HEK293 (cell line): ENCODE data around the gene SNTG2.

ENCODE experiments used
- CTCF ChIA-PET: fragments of 350-600 bp; formaldehyde crosslinking; extraction: SDS; loops from one replicate; lab custom pipeline; 2021; ENCODE audit warnings: antibody characterized with exemption; lab: Yijun Ruan, JAX
- POLR2A ChIA-PET: fragments of 300-600 bp; formaldehyde crosslinking; extraction: SDS; loops from one replicate; lab custom pipeline; 2020; ENCODE audit warnings: antibody characterized with exemption, inconsistent platforms; lab: Yijun Ruan, JAX
- H3K27ac ChIP-seq: fragments of 200-500 bp; sonication (Bioruptor generic); 2 replicates; pipeline ENCODE4 v1.5.1; 2014; ENCODE audit warnings: low read depth, low read length, control low read depth, inconsistent platforms; ENCODE audit errors: extremely low read depth
- H3K36me3 ChIP-seq, 2 experiments: fragments of 200-500 bp in 1 of 2; sonication (Bioruptor generic) in 1 of 2; 1 replicate in 1 of 2; 2 replicates in 1 of 2; pipeline ENCODE4 v1.5.1; 2014 to 2017; ENCODE audit warnings: inconsistent platforms in 2 of 2, low read length in 2 of 2; ENCODE audit not compliant: control insufficient read depth in 2 of 2, insufficient read depth in 1 of 2
- H3K4me1 ChIP-seq: fragments of 200-500 bp; sonication (Bioruptor generic); 2 replicates; pipeline ENCODE4 v1.5.1; 2014; ENCODE audit warnings: mild to moderate bottlenecking, low read length, inconsistent platforms; ENCODE audit not compliant: control insufficient read depth, insufficient read depth
- H3K4me3 ChIP-seq: 2 replicates; pipeline ENCODE4 v1.5.1; 2011; ENCODE audit warnings: low read depth, mild to moderate bottlenecking, control low read depth, low read length, moderate library complexity
- H3K9me3 ChIP-seq: fragments of 200-500 bp; sonication (Bioruptor generic); 2 replicates; pipeline ENCODE4 v1.5.1; 2014; ENCODE audit warnings: low read depth, low read length, inconsistent platforms; ENCODE audit not compliant: control insufficient read depth, insufficient read depth
- FEZF1 ChIP-seq: fragments of 450-650 bp; formaldehyde crosslinking; IDR thresholded peaks from 2 replicates; pipeline ENCODE4 v1.5.1; 2016; ENCODE audit warnings: missing biosample characterization, missing genetic modification characterization
- HOXC10 ChIP-seq: sonication (generic); formaldehyde crosslinking; IDR thresholded peaks from 2 replicates; pipeline ENCODE4 v1.8.1; 2023; ENCODE audit warnings: mild to moderate bottlenecking, missing genetic modification reagents
- MEIS1 ChIP-seq: sonication (generic); formaldehyde crosslinking; IDR thresholded peaks from 2 replicates; pipeline ENCODE4 v1.8.1; 2022; ENCODE audit warnings: missing genetic modification reagents, mild to moderate bottlenecking, borderline replicate concordance
- TCF7L2 ChIP-seq: IDR thresholded peaks from 2 replicates; pipeline ENCODE4 v1.6.1; 2011; ENCODE audit warnings: low read depth, mild to moderate bottlenecking, inconsistent platforms, low read length, moderate library complexity, borderline replicate concordance
- WT1 ChIP-seq: fragments of 450-650 bp; formaldehyde crosslinking; IDR thresholded peaks from 2 replicates; pipeline ENCODE4 v1.5.1; 2016; ENCODE audit warnings: missing biosample characterization, missing genetic modification characterization
- ZFHX2 ChIP-seq: fragments of 450-650 bp; formaldehyde crosslinking; conservative IDR thresholded peaks from 2 replicates; pipeline ENCODE4 v1.5.1; 2016; ENCODE audit warnings: missing biosample characterization, missing genetic modification characterization
- ZNF140 ChIP-seq: fragments of 450-650 bp; formaldehyde crosslinking; IDR thresholded peaks from 2 replicates; pipeline ENCODE4 v1.5.1; 2016; ENCODE audit warnings: missing biosample characterization, missing genetic modification characterization
- ZNF146 ChIP-seq: fragments of 450-650 bp; formaldehyde crosslinking; IDR thresholded peaks from 2 replicates; pipeline ENCODE4 v1.5.1; 2016; ENCODE audit warnings: missing biosample characterization, missing genetic modification characterization
- ZNF239 ChIP-seq: fragments of 450-650 bp; formaldehyde crosslinking; IDR thresholded peaks from 2 replicates; pipeline ENCODE4 v1.5.1; 2016; ENCODE audit warnings: missing biosample characterization, missing genetic modification characterization
- ZNF24 ChIP-seq: fragments of 450-650 bp; formaldehyde crosslinking; IDR thresholded peaks from 2 replicates; pipeline ENCODE4 v1.5.1; 2016; ENCODE audit warnings: missing biosample characterization, missing genetic modification characterization
- ZNF404 ChIP-seq: fragments of 450-650 bp; formaldehyde crosslinking; IDR thresholded peaks from 2 replicates; pipeline ENCODE4 v1.5.1; 2017; ENCODE audit warnings: missing biosample characterization, missing genetic modification characterization
- ZNF416 ChIP-seq: fragments of 450-650 bp; formaldehyde crosslinking; IDR thresholded peaks from 2 replicates; pipeline ENCODE4 v1.5.1; 2016; ENCODE audit warnings: missing biosample characterization, missing genetic modification characterization
- ZNF548 ChIP-seq: fragments of 450-650 bp; formaldehyde crosslinking; IDR thresholded peaks from 2 replicates; pipeline ENCODE4 v1.5.1; 2016; ENCODE audit warnings: missing biosample characterization, missing genetic modification characterization
- ZNF585B ChIP-seq: fragments of 450-650 bp; formaldehyde crosslinking; IDR thresholded peaks from 2 replicates; pipeline ENCODE4 v1.5.1; 2016; ENCODE audit warnings: missing biosample characterization, missing genetic modification characterization
- ZNF610 ChIP-seq: fragments of 450-650 bp; formaldehyde crosslinking; IDR thresholded peaks from 2 replicates; pipeline ENCODE4 v1.5.1; 2016; ENCODE audit warnings: missing biosample characterization, missing genetic modification characterization, borderline replicate concordance
- ZSCAN16 ChIP-seq: fragments of 450-650 bp; formaldehyde crosslinking; IDR thresholded peaks from 2 replicates; pipeline ENCODE4 v1.5.1; 2016; ENCODE audit warnings: missing biosample characterization, missing genetic modification characterization
- TF ChIP-seq, protein P1 (sequence below): fragments of 450-650 bp; formaldehyde crosslinking; IDR thresholded peaks from 2 replicates; pipeline ENCODE4 v1.5.1; 2016; ENCODE audit warnings: missing biosample characterization, missing genetic modification characterization, low read depth
- TF ChIP-seq, protein P2 (sequence below): fragments of 450-650 bp; formaldehyde crosslinking; IDR thresholded peaks from 2 replicates; pipeline ENCODE4 v1.5.1; 2017; ENCODE audit warnings: missing biosample characterization, missing genetic modification characterization
- TF ChIP-seq, protein P3 (sequence below): fragments of 450-650 bp; formaldehyde crosslinking; IDR thresholded peaks from 2 replicates; pipeline ENCODE4 v1.5.1; 2017; ENCODE audit warnings: missing biosample characterization, missing genetic modification characterization
- TF ChIP-seq, protein P4 (sequence below): fragments of 450-650 bp; formaldehyde crosslinking; IDR thresholded peaks from 2 replicates; pipeline ENCODE4 v1.5.0; 2017; ENCODE audit warnings: missing biosample characterization, missing genetic modification characterization, borderline replicate concordance

SNTG2 gene

DNA sequence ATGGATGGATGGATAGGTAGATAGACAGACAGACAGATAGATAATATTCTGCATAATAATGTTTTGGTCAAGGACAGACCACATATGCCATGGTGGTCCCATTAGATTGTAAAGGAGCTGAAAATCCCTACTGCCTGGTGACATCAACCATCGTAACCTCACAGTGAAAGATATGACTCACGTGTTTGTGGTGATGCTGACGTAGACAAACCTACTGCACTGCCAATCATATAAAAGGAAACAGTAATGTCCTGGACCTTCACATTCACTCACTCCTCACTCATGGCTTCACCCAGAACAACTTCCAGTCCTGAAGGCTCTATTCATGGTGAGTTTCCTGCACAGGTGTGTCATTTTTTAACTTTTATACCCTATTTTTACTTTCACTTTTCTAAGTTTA lies 259.7 kb downstream of the SNTG2 start:
- no peak for TF ChIP-seq ZFHX2 (tag by site-specific recombination)
- TF ChIP-seq ZNF416: no peak
- no peak for TF ChIP-seq ZNF585B (tag by site-specific recombination)
- TF ChIP-seq MEIS1 (CRISPR knock-in tag): no peak
- TF ChIP-seq HOXC10 (CRISPR knock-in tag): no peak
- TF ChIP-seq ZNF146 (tag by site-specific recombination): no peak
- TF ChIP-seq, protein P1, sequence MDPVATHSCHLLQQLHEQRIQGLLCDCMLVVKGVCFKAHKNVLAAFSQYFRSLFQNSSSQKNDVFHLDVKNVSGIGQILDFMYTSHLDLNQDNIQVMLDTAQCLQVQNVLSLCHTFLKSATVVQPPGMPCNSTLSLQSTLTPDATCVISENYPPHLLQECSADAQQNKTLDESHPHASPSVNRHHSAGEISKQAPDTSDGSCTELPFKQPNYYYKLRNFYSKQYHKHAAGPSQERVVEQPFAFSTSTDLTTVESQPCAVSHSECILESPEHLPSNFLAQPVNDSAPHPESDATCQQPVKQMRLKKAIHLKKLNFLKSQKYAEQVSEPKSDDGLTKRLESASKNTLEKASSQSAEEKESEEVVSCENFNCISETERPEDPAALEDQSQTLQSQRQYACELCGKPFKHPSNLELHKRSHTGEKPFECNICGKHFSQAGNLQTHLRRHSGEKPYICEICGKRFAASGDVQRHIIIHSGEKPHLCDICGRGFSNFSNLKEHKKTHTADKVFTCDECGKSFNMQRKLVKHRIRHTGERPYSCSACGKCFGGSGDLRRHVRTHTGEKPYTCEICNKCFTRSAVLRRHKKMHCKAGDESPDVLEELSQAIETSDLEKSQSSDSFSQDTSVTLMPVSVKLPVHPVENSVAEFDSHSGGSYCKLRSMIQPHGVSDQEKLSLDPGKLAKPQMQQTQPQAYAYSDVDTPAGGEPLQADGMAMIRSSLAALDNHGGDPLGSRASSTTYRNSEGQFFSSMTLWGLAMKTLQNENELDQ (tag by site-specific recombination): no peak
- no peak for TF ChIP-seq ZNF404 (tag by site-specific recombination)
- TF ChIP-seq, protein P2, sequence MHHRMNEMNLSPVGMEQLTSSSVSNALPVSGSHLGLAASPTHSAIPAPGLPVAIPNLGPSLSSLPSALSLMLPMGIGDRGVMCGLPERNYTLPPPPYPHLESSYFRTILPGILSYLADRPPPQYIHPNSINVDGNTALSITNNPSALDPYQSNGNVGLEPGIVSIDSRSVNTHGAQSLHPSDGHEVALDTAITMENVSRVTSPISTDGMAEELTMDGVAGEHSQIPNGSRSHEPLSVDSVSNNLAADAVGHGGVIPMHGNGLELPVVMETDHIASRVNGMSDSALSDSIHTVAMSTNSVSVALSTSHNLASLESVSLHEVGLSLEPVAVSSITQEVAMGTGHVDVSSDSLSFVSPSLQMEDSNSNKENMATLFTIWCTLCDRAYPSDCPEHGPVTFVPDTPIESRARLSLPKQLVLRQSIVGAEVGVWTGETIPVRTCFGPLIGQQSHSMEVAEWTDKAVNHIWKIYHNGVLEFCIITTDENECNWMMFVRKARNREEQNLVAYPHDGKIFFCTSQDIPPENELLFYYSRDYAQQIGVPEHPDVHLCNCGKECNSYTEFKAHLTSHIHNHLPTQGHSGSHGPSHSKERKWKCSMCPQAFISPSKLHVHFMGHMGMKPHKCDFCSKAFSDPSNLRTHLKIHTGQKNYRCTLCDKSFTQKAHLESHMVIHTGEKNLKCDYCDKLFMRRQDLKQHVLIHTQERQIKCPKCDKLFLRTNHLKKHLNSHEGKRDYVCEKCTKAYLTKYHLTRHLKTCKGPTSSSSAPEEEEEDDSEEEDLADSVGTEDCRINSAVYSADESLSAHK (tag by site-specific recombination): no peak
- TF ChIP-seq, protein P3, sequence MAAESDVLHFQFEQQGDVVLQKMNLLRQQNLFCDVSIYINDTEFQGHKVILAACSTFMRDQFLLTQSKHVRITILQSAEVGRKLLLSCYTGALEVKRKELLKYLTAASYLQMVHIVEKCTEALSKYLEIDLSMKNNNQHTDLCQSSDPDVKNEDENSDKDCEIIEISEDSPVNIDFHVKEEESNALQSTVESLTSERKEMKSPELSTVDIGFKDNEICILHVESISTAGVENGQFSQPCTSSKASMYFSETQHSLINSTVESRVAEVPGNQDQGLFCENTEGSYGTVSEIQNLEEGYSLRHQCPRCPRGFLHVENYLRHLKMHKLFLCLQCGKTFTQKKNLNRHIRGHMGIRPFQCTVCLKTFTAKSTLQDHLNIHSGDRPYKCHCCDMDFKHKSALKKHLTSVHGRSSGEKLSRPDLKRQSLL (tag by site-specific recombination): no peak
- no peak for TF ChIP-seq ZNF548 (tag by site-specific recombination)
- no peak for TF ChIP-seq ZNF610 (tag by site-specific recombination)
- TF ChIP-seq ZSCAN16 (tag by site-specific recombination): no peak
- TF ChIP-seq, protein P4, sequence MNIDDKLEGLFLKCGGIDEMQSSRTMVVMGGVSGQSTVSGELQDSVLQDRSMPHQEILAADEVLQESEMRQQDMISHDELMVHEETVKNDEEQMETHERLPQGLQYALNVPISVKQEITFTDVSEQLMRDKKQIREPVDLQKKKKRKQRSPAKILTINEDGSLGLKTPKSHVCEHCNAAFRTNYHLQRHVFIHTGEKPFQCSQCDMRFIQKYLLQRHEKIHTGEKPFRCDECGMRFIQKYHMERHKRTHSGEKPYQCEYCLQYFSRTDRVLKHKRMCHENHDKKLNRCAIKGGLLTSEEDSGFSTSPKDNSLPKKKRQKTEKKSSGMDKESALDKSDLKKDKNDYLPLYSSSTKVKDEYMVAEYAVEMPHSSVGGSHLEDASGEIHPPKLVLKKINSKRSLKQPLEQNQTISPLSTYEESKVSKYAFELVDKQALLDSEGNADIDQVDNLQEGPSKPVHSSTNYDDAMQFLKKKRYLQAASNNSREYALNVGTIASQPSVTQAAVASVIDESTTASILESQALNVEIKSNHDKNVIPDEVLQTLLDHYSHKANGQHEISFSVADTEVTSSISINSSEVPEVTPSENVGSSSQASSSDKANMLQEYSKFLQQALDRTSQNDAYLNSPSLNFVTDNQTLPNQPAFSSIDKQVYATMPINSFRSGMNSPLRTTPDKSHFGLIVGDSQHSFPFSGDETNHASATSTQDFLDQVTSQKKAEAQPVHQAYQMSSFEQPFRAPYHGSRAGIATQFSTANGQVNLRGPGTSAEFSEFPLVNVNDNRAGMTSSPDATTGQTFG (tag by site-specific recombination): no peak
- TF ChIP-seq TCF7L2: no peak
- no peak for TF ChIP-seq FEZF1 (tag by site-specific recombination)
- no peak for TF ChIP-seq ZNF239 (tag by site-specific recombination)
- TF ChIP-seq ZNF24: no peak
- TF ChIP-seq ZNF140 (tag by site-specific recombination): no peak
- TF ChIP-seq WT1: no peak
- no peak overlapping the region for H3K27ac ChIP-seq
- POLR2A ChIA-PET: no interaction called here
- no peak overlapping the region for H3K4me3 ChIP-seq
- H3K9me3 ChIP-seq: no peaks in the 10 kb centered on the region
- no peaks in the 10 kb centered on the region for H3K36me3 ChIP-seq
- H3K4me1 ChIP-seq: no peaks in the 10 kb centered on the region
- CTCF ChIA-PET: interaction anchor here (0.7 kb wide), 1 partner anchor 146 kb away, joined by 3 read pairs; no protein-coding TSS in a partner anchor
